HEK293 (cell line): ENCODE measurements around the gene RSRC1.

ENCODE experiments used
- CTCF ChIP-seq: fragments of 450-650 bp; formaldehyde crosslinking; IDR thresholded peaks from 2 replicates; pipeline ENCODE4 v1.5.1; 2016; ENCODE audit warnings: missing biosample characterization, missing genetic modification characterization
- RBAK ChIP-seq: fragments of 450-650 bp; formaldehyde crosslinking; IDR thresholded peaks from 2 replicates; pipeline ENCODE4 v1.5.1; 2016; ENCODE audit warnings: missing biosample characterization, missing genetic modification characterization
- SETDB1 ChIP-seq: IDR thresholded peaks from one replicate; pipeline ENCODE4 v1.6.1; 2017; ENCODE audit warnings: mild to moderate bottlenecking, low read length, moderate library complexity, mixed read lengths; ENCODE audit not compliant: insufficient read length
- ZBTB26 ChIP-seq: fragments of 450-650 bp; formaldehyde crosslinking; optimal IDR thresholded peaks from 2 replicates; pipeline ENCODE3; 2016; ENCODE audit warnings: missing biosample characterization, mild to moderate bottlenecking, missing genetic modification characterization
- ZFP37 ChIP-seq: fragments of 450-650 bp; formaldehyde crosslinking; IDR thresholded peaks from 2 replicates; pipeline ENCODE4 v1.5.1; 2016; ENCODE audit warnings: missing biosample characterization, missing genetic modification characterization
- ZNF140 ChIP-seq: fragments of 450-650 bp; formaldehyde crosslinking; IDR thresholded peaks from 2 replicates; pipeline ENCODE4 v1.5.1; 2016; ENCODE audit warnings: missing biosample characterization, missing genetic modification characterization
- ZNF202 ChIP-seq: fragments of 450-650 bp; formaldehyde crosslinking; IDR thresholded peaks from 2 replicates; pipeline ENCODE4 v1.5.1; 2016; ENCODE audit warnings: missing biosample characterization, missing genetic modification characterization, borderline replicate concordance
- ZNF610 ChIP-seq: fragments of 450-650 bp; formaldehyde crosslinking; IDR thresholded peaks from 2 replicates; pipeline ENCODE4 v1.5.1; 2016; ENCODE audit warnings: missing biosample characterization, missing genetic modification characterization, borderline replicate concordance
- TF ChIP-seq, protein P1 (sequence below): fragments of 450-650 bp; formaldehyde crosslinking; conservative IDR thresholded peaks from 2 replicates; pipeline ENCODE4 v1.5.1; 2016; ENCODE audit warnings: low read depth, missing biosample characterization, missing genetic modification characterization
- TF ChIP-seq, protein P2 (sequence below): fragments of 450-650 bp; formaldehyde crosslinking; IDR thresholded peaks from 2 replicates; pipeline ENCODE4 v1.5.1; 2016; ENCODE audit warnings: missing biosample characterization, missing genetic modification characterization, low read depth
- TF ChIP-seq, protein P3 (sequence below): fragments of 450-650 bp; formaldehyde crosslinking; conservative IDR thresholded peaks from 2 replicates; pipeline ENCODE4 v1.5.1; 2016; ENCODE audit warnings: low read depth, missing biosample characterization, missing genetic modification characterization

- TF ChIP-seq CTCF (tag by site-specific recombination) = no peak
- no peak for TF ChIP-seq RBAK (tag by site-specific recombination)
- no peak for TF ChIP-seq SETDB1
- no peak for TF ChIP-seq ZBTB26 (tag by site-specific recombination)
- TF ChIP-seq ZFP37 (tag by site-specific recombination) = no peak
- TF ChIP-seq ZNF610 (tag by site-specific recombination) = no peak
- TF ChIP-seq, protein P1, sequence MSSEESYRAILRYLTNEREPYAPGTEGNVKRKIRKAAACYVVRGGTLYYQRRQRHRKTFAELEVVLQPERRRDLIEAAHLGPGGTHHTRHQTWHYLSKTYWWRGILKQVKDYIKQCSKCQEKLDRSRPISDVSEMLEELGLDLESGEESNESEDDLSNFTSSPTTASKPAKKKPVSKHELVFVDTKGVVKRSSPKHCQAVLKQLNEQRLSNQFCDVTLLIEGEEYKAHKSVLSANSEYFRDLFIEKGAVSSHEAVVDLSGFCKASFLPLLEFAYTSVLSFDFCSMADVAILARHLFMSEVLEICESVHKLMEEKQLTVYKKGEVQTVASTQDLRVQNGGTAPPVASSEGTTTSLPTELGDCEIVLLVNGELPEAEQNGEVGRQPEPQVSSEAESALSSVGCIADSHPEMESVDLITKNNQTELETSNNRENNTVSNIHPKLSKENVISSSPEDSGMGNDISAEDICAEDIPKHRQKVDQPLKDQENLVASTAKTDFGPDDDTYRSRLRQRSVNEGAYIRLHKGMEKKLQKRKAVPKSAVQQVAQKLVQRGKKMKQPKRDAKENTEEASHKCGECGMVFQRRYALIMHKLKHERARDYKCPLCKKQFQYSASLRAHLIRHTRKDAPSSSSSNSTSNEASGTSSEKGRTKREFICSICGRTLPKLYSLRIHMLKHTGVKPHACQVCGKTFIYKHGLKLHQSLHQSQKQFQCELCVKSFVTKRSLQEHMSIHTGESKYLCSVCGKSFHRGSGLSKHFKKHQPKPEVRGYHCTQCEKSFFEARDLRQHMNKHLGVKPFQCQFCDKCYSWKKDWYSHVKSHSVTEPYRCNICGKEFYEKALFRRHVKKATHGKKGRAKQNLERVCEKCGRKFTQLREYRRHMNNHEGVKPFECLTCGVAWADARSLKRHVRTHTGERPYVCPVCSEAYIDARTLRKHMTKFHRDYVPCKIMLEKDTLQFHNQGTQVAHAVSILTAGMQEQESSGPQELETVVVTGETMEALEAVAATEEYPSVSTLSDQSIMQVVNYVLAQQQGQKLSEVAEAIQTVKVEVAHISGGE (tag by site-specific recombination) = no peak
- TF ChIP-seq, protein P2, sequence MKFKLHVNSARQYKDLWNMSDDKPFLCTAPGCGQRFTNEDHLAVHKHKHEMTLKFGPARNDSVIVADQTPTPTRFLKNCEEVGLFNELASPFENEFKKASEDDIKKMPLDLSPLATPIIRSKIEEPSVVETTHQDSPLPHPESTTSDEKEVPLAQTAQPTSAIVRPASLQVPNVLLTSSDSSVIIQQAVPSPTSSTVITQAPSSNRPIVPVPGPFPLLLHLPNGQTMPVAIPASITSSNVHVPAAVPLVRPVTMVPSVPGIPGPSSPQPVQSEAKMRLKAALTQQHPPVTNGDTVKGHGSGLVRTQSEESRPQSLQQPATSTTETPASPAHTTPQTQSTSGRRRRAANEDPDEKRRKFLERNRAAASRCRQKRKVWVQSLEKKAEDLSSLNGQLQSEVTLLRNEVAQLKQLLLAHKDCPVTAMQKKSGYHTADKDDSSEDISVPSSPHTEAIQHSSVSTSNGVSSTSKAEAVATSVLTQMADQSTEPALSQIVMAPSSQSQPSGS (tag by site-specific recombination) = no peak
- TF ChIP-seq ZNF140 (tag by site-specific recombination) = no peak
- no peak for TF ChIP-seq ZNF202 (tag by site-specific recombination)
- TF ChIP-seq, protein P3, sequence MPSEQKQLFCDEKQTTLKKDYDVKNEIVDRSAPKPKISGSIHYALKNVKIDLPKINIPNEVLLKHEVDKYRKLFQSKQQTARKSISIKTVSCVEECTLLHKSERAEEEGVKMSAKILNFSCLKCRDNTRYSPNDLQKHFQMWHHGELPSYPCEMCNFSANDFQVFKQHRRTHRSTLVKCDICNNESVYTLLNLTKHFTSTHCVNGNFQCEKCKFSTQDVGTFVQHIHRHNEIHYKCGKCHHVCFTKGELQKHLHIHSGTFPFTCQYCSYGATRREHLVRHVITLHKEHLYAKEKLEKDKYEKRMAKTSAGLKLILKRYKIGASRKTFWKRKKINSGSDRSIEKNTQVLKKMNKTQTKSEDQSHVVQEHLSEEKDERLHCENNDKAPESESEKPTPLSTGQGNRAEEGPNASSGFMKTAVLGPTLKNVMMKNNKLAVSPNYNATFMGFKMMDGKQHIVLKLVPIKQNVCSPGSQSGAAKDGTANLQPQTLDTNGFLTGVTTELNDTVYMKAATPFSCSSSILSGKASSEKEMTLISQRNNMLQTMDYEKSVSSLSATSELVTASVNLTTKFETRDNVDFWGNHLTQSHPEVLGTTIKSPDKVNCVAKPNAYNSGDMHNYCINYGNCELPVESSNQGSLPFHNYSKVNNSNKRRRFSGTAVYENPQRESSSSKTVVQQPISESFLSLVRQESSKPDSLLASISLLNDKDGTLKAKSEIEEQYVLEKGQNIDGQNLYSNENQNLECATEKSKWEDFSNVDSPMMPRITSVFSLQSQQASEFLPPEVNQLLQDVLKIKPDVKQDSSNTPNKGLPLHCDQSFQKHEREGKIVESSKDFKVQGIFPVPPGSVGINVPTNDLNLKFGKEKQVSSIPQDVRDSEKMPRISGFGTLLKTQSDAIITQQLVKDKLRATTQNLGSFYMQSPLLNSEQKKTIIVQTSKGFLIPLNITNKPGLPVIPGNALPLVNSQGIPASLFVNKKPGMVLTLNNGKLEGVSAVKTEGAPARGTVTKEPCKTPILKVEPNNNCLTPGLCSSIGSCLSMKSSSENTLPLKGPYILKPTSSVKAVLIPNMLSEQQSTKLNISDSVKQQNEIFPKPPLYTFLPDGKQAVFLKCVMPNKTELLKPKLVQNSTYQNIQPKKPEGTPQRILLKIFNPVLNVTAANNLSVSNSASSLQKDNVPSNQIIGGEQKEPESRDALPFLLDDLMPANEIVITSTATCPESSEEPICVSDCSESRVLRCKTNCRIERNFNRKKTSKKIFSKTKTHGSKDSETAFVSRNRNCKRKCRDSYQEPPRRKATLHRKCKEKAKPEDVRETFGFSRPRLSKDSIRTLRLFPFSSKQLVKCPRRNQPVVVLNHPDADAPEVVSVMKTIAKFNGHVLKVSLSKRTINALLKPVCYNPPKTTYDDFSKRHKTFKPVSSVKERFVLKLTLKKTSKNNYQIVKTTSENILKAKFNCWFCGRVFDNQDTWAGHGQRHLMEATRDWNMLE (tag by site-specific recombination) = no peak
These were observed 229.7 kb downstream of the RSRC1 start for GRCh38 chr3:158339638-158340037.
